K562 (cell line): ENCODE data around the gene TMC2. TPM values are rescaled to one million over a fixed set of nuclear protein-coding genes. Genes with fewer than 3 reads are reported as not detected.

Experiments
- ARID3B ChIP-seq: fragments of 250-450 bp; sonication (Bioruptor Pico); IDR thresholded peaks from 2 replicates; pipeline ENCODE4 v1.4.0; 2020; ENCODE audit warnings: borderline replicate concordance
- FOS ChIP-seq: IDR thresholded peaks from 3 replicates; pipeline ENCODE4 v1.6.1; 2011; ENCODE audit not compliant: insufficient read length; ENCODE audit errors: extremely low read depth
- FOSL1 ChIP-seq: fragments of 200-800 bp; sonication (Bioruptor generic); conservative IDR thresholded peaks from 2 replicates; pipeline ENCODE4 v1.6.1; 2016; ENCODE audit warnings: missing genetic modification characterization, missing compliant biosample characterization
- GTF2F1 ChIP-seq: IDR thresholded peaks from 2 replicates; pipeline ENCODE4 v1.6.1; 2011; ENCODE audit warnings: low read depth, low read length, improper control_type of control experiment
- MAFG ChIP-seq: fragments of 450-650 bp; conservative IDR thresholded peaks from 2 replicates; pipeline ENCODE4 v1.6.1; 2016; ENCODE audit warnings: missing genetic modification characterization, missing compliant biosample characterization
- NONO ChIP-seq, 2 experiments: fragments of 200-400 bp in 1 of 2; fragments of 450-650 bp in 1 of 2; formaldehyde crosslinking in 1 of 2; IDR thresholded peaks; 2 replicates each; pipeline ENCODE4 v1.6.1; 2017; ENCODE audit warnings: low read depth in 2 of 2, mild to moderate bottlenecking in 2 of 2, moderate library complexity in 2 of 2, low read length in 1 of 2
- NR3C1 ChIP-seq: sonication (generic); formaldehyde crosslinking; IDR thresholded peaks from 2 replicates; pipeline ENCODE4 v1.8.1; 2022; ENCODE audit warnings: missing genetic modification reagents
- POLR2B ChIP-seq: fragments of 450-650 bp; IDR thresholded peaks from 2 replicates; pipeline ENCODE4 v1.6.1; 2018; ENCODE audit warnings: low read depth; ENCODE audit not compliant: partially characterized antibody
- RAD21 ChIP-seq, 2 experiments: fragments of 250-450 bp in 1 of 2; fragments of 450-650 bp in 1 of 2; sonication (Bioruptor Pico) in 1 of 2; formaldehyde crosslinking in 1 of 2; IDR thresholded peaks in 1 of 2; conservative IDR thresholded peaks in 1 of 2; 2 replicates each; pipeline versions ENCODE4 v1.4.0 to v1.8.0; 2020 to 2022; ENCODE audit warnings: mild to moderate bottlenecking in 2 of 2, moderate library complexity in 1 of 2
- RBM25 ChIP-seq: fragments of 200-400 bp; formaldehyde crosslinking; IDR thresholded peaks from 2 replicates; pipeline ENCODE4 v1.6.1; 2018; ENCODE audit warnings: low read length, low read depth, moderate library complexity; ENCODE audit not compliant: severe bottlenecking
- TFAM ChIP-seq: fragments of 250-450 bp; sonication (Bioruptor Pico); conservative IDR thresholded peaks from 2 replicates; pipeline ENCODE4 v1.5.0; 2021; ENCODE audit warnings: mild to moderate bottlenecking, moderate library complexity
- XRCC4 ChIP-seq: IDR thresholded peaks from one replicate; pipeline ENCODE4 v1.6.1; 2011; ENCODE audit not compliant: insufficient read depth, insufficient read length; ENCODE audit errors: extremely low read depth
- ZNF764 ChIP-seq: fragments of 250-450 bp; sonication (Bioruptor Pico); IDR thresholded peaks from 2 replicates; pipeline ENCODE4 v1.4.0; 2020; ENCODE audit warnings: low read depth, mild to moderate bottlenecking, moderate library complexity
- polyA plus RNA-seq, 8 experiments: library from polyadenylated mRNA; depleted of rRNA in 4 of 8; stranded (reverse) in 5 of 8; unstranded in 3 of 8; fragments of >200 nt; fragmentation: Nextera tagmentation in 2 of 8; fragmentation: Illumina TruSeq in 1 of 8; extraction: Ambion mirVana in 2 of 8; extraction: Trizol in 1 of 8; gene quantifications; 2 replicates each; pipeline versions ENCODE4 v1.2.1 to v1.2.3, GENCODE V29; 2011 to 2014; ENCODE audit warnings: inconsistent platforms in 1 of 8, missing spikeins in 1 of 8
- total RNA-seq, 7 experiments: library from RNA; depleted of rRNA in 6 of 7; stranded (reverse); fragments of >200 nt in 6 of 7; fragmentation: Illumina TruSeq in 2 of 7; extraction: Trizol in 2 of 7; gene quantifications; 2 replicates each; pipeline versions ENCODE4 v1.2.1 to v1.2.3, GENCODE V29; 2011 to 2021; ENCODE audit warnings: low replicate concordance in 1 of 7
- TF ChIP-seq, protein P1 (sequence below): fragments of 250-450 bp; sonication (Bioruptor Pico); IDR thresholded peaks from 2 replicates; pipeline ENCODE4 v1.5.0; 2022; ENCODE audit warnings: mild to moderate bottlenecking
- TF ChIP-seq, protein P2 (sequence below): fragments of 450-650 bp; IDR thresholded peaks from 2 replicates; pipeline ENCODE4 v1.6.1; 2016; ENCODE audit warnings: mild to moderate bottlenecking
- TF ChIP-seq, protein P3 (sequence below): fragments of 250-450 bp; sonication (Bioruptor Pico); IDR thresholded peaks from 2 replicates; pipeline ENCODE4 v1.8.0; 2022; ENCODE audit warnings: inconsistent platforms, mild to moderate bottlenecking, moderate library complexity, borderline replicate concordance
- TF ChIP-seq, protein P4 (sequence below): sonication (generic); formaldehyde crosslinking; IDR thresholded peaks from 2 replicates; pipeline ENCODE4 v1.8.0; 2022; ENCODE audit warnings: mild to moderate bottlenecking, missing genetic modification reagents, borderline replicate concordance

The TMC2 gene
- total and polyA plus RNA-seq, 9 of the 15 experiments (the other 6 are each of a cell fraction or from before 2014, with no cell fraction given), result not detected

DNA sequence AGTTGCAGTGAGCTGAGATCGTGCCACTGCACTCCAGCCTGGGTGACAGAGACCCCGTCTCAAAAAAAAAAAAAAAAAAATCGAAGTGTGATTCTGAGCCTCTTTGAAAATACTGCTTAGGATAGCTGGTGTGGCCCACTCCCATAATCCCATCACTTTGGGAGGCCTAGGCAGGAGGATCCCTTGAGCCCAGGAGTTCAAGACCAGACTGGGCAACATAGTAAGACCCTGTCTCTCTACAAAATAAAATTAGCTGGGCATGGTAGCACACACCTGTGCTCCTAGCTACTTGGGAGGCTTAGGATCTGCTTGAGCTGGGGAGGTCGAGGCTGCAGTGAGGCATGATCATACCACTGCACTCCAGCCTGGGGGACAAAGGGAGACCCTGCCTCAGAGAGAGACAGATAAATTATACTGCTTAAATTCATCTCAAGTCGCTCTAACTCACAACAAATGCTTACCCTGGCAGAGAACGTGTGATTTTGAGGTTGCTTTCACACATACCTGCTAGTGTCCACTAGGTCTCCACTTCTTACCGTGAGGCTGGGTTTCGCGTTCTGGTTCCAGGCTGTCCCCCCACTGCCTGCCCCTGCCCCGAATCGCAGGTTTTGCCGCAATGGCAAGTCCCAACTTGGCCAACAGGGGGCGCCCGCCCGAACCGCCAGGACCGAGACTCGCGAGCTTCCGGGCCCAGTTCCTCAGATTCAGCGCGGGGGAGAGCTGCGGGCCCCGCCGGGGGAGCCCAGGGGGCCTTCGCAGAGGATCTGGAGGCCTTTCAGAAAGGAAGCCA lies 12.3 kb upstream of the TMC2 start (continued):
- TF ChIP-seq, protein P1, sequence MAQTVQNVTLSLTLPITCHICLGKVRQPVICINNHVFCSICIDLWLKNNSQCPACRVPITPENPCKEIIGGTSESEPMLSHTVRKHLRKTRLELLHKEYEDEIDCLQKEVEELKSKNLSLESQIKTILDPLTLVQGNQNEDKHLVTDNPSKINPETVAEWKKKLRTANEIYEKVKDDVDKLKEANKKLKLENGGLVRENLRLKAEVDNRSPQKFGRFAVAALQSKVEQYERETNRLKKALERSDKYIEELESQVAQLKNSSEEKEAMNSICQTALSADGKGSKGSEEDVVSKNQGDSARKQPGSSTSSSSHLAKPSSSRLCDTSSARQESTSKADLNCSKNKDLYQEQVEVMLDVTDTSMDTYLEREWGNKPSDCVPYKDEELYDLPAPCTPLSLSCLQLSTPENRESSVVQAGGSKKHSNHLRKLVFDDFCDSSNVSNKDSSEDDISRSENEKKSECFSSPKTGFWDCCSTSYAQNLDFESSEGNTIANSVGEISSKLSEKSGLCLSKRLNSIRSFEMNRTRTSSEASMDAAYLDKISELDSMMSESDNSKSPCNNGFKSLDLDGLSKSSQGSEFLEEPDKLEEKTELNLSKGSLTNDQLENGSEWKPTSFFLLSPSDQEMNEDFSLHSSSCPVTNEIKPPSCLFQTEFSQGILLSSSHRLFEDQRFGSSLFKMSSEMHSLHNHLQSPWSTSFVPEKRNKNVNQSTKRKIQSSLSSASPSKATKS (CRISPR knock-in tag), result no peak
- TF ChIP-seq, protein P2, sequence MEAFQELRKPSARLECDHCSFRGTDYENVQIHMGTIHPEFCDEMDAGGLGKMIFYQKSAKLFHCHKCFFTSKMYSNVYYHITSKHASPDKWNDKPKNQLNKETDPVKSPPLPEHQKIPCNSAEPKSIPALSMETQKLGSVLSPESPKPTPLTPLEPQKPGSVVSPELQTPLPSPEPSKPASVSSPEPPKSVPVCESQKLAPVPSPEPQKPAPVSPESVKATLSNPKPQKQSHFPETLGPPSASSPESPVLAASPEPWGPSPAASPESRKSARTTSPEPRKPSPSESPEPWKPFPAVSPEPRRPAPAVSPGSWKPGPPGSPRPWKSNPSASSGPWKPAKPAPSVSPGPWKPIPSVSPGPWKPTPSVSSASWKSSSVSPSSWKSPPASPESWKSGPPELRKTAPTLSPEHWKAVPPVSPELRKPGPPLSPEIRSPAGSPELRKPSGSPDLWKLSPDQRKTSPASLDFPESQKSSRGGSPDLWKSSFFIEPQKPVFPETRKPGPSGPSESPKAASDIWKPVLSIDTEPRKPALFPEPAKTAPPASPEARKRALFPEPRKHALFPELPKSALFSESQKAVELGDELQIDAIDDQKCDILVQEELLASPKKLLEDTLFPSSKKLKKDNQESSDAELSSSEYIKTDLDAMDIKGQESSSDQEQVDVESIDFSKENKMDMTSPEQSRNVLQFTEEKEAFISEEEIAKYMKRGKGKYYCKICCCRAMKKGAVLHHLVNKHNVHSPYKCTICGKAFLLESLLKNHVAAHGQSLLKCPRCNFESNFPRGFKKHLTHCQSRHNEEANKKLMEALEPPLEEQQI, result no peak
- TF ChIP-seq NR3C1 (no peak), XRCC4 (no peak), GTF2F1 (no peak), FOSL1 (tag) (no peak), FOS (no peak), ZNF764 (no peak), RAD21 (CRISPR knock-in tag; conservative IDR thresholded peaks at IDR 0.05 in 1 of 2, IDR thresholded peaks at IDR 0.05 in 1 of 2) (peak; percentile 28 to 46; a peak in 3 of 4 replicates), POLR2B (peak; percentile 40), ARID3B (no peak), NONO (IDR thresholded peaks at IDR 0.05; ENCODE audit: low read depth in 2 of 2, low read length in 1 of 2) (peak; percentile 37 to 66; a peak in 1 of 4 replicates), RBM25 (no peak), MAFG (no peak), TFAM (CRISPR knock-in tag) (no peak)
- TF ChIP-seq, protein P3, sequence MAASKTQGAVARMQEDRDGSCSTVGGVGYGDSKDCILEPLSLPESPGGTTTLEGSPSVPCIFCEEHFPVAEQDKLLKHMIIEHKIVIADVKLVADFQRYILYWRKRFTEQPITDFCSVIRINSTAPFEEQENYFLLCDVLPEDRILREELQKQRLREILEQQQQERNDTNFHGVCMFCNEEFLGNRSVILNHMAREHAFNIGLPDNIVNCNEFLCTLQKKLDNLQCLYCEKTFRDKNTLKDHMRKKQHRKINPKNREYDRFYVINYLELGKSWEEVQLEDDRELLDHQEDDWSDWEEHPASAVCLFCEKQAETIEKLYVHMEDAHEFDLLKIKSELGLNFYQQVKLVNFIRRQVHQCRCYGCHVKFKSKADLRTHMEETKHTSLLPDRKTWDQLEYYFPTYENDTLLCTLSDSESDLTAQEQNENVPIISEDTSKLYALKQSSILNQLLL (CRISPR knock-in tag), result no peak
- TF ChIP-seq, protein P4, sequence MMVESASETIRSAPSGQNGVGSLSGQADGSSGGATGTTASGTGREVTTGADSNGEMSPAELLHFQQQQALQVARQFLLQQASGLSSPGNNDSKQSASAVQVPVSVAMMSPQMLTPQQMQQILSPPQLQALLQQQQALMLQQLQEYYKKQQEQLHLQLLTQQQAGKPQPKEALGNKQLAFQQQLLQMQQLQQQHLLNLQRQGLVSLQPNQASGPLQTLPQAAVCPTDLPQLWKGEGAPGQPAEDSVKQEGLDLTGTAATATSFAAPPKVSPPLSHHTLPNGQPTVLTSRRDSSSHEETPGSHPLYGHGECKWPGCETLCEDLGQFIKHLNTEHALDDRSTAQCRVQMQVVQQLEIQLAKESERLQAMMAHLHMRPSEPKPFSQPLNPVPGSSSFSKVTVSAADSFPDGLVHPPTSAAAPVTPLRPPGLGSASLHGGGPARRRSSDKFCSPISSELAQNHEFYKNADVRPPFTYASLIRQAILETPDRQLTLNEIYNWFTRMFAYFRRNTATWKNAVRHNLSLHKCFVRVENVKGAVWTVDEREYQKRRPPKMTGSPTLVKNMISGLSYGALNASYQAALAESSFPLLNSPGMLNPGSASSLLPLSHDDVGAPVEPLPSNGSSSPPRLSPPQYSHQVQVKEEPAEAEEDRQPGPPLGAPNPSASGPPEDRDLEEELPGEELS (CRISPR knock-in tag), result no peak
